ENCODE data around the gene PXDC1.

PXDC1 gene

GRCh38 chr6:3751077-3751729, at the start of gene PXDC1:
Gene PXDC1, minus strand, starts transcription at chr6:3751713. Its CDS starts 182 bp downstream, at chr6:3751531.
- no peak for DNase-seq

- no peak for DNase-seq
Observed at GRCh38 chr6:3800850-3801591, 49.5 kb upstream of the PXDC1 start.

GRCh38 chr6:3799719-3800118, 48.2 kb upstream of the PXDC1 start:
- DNase-seq = no peak

DNA sequence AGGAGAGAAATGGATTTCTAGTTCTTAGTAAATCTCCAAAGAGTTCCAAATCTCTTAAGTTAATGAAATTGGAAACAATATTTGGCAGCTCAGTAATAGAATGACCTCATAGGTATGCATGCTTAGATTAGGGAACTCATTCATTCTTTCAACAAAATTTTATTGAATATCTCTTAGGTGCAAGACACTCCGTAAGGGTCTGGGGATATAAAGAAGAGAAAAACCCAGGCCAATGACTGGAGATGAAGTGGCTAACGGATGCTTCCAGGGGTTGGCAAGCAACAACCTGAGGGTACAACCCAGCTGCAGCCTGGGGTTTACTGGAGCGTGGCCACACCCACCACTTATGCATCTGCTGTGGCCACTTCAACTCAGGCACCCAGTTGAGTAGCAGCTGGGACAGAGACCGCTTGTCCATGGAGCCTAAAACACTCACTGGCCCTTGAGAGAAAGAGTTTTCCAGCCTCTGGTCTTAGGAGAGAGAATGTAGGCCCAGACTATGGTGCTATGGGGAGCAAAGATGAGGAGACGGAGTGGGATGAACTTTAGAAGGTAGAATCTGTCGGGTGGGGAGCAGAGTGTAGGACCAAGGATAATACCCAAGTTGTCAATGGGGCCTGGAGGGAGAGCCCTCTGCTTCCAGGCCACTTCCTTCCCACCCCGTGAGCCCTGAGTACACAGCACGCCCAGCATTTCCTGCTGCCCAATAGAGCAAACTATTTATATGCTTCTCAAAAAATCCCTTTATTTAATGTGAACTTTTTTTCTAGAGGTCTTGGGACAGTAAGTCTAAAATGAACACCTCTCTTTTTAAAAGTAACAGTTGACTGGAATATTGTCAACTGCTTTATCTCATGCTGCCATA, 46.8 kb upstream of the PXDC1 start:
- DNase-seq = no peak

DNA sequence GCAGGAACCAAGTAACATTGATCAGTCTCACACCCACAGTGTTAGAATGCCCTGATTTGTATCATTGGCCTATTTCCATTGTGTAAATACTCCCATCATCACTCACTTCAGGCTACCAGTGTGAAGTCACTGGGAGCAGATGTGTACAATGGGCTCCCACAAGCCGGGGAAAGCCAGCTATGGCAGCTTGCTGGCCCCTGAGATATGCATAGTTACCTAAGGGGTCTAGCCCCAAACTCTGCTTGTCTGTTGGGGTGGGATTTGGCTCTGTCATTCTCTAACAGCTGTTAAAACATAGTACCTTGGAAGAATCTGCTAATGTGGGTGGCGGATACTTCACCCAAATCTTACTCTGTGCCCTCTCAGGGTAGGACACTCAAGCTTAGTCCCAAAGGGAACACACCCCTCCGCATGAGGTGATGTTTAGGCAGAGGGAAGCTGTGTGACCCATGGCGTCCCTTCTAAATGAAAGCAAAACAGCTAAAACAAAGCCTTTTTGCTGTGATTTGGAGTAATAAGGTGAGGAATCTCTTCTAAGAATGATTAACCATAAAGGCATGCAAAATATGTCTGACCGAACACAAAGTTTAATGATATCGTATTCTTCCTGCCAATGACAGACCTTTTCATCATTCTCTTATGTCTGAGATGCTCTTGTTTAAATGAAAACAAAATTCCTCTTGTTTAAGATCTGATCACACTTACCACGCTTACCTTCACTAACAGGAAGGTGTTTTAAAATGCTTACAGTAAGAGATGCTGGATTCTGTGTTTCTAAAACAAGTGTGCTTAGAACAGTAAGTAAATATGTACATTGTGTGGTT, 45.9 kb upstream of the PXDC1 start:
- no peak for DNase-seq

GRCh38 chr6:3796719-3797041, 45.2 kb upstream of the PXDC1 start:
- DNase-seq = no peak

DNA sequence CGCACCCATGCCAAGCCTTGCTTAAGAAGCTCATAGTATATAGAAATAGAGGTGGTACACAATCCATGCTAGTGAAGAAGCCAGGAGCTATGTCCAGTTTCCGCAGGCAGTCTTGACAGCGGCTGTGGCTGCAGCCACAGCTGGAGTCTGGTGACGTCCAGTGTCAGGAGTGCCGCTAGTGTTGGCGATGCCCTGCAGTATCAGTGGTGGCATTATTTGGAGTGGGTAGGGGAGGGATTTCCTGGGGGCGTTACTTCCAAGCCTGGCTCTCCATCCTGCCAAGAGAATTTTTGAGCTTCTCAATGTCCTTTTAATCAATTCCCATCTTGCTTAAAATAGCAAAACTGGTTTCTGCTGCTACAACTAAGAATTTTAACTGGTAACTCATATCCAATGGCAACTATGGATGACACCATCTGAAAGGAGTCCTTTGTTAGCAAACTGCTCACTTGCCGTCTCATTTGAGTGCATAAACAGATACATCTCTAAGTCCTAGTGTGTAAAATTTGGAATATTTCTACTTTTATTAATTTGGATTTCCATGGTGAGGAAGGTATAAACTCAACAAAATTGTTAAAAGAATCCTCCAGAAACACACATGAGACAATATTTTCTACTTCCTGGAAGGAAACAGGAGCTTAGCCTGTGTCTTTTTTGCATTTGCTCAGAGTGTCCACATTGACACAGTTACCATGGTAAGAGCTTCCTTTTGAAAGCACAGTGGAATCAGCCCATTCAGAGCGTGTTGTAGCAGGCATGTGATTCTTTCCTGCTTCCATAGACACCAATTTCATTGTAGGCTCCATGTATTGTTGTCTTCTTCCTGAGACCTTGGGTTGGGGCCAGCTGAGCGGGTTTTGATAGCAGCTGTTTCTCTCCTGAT, 44.6 kb upstream of the PXDC1 start:
- no peak for DNase-seq

DNA sequence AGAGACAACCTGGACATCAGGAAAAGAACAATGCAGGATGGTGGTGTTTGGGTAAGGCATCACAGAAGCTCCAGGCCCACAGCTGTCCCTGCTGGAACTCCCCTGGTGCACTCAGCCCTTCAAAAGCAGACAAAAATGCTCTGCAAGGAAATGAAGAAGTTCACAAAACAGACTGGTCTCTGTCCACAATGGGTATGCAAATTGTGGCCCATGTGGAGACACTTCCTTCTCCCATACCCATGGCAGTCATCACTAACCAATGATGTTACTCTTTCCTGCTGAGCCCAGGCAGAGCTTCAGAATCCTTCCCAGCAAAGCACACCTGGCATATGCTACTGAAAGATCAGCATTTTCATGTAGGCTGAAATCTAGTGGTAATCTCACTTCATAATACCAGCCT, 42.6 kb upstream of the PXDC1 start:
- no peak for DNase-seq

DNA sequence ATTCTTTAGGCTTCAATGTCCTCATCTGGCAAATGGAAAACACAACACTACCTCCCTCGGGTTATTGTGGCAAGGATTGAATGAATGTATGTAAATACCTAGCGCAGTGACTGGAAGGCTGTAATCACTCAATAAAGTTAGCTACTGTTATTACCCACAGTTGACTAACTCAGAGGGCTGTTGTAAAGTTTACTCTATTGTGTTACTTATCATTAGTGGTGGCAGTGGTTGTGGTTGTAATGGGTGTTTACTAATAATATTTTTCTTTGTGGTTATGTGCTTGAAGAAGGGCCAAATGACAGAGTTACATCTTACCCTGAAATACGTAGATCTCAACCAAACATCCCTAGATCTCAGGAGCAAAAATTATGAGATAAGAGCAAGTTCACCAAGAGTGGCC, 42.0 kb upstream of the PXDC1 start:
- DNase-seq = no peak

GRCh38 chr6:3791526-3792203, 40.2 kb upstream of the PXDC1 start:
- no peak for DNase-seq

GRCh38 chr6:3789896-3790558, 38.5 kb upstream of the PXDC1 start:
- DNase-seq = no peak

GRCh38 chr6:3789018-3789895, 37.7 kb upstream of the PXDC1 start:
- DNase-seq = no peak

- no peak for DNase-seq
Observed at GRCh38 chr6:3788408-3789017, 37.0 kb upstream of the PXDC1 start.

DNA sequence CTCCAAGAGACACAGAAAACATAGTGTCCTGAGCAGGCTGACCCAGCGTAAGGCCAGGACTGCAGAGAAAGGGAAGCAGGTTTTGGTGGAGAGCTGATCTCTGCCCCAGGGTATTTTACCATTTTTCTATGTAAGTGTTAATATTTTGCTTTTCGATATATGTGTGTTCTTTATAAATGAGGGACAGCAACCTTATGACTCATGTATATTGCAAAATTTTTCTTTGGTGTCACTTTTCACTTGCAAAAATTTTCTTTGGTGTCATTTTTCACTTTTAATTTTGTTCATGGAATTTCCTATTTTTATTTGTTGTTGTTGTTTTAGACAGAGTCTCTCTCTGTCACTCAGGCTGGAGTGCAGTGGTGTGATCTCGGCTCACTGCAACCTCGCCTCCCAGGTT, 34.6 kb upstream of the PXDC1 start:
- DNase-seq = no peak

DNA sequence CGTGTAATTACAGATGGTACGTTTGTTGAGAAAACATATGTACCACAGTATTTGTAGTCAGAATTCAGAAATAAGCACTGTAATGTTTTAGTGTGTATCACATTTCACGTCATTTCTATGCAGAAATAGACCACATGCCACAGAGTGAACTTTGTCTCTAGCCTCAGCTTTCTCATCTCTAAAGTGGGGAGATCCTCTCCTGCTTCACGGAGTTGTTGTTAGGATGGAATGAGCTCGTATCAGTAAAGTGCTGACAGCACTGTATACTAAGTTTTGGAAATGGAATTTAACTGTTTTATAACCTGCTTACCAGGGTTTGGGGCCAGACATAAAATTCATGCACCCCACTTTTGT, 34.2 kb upstream of the PXDC1 start:
- DNase-seq = no peak

DNA sequence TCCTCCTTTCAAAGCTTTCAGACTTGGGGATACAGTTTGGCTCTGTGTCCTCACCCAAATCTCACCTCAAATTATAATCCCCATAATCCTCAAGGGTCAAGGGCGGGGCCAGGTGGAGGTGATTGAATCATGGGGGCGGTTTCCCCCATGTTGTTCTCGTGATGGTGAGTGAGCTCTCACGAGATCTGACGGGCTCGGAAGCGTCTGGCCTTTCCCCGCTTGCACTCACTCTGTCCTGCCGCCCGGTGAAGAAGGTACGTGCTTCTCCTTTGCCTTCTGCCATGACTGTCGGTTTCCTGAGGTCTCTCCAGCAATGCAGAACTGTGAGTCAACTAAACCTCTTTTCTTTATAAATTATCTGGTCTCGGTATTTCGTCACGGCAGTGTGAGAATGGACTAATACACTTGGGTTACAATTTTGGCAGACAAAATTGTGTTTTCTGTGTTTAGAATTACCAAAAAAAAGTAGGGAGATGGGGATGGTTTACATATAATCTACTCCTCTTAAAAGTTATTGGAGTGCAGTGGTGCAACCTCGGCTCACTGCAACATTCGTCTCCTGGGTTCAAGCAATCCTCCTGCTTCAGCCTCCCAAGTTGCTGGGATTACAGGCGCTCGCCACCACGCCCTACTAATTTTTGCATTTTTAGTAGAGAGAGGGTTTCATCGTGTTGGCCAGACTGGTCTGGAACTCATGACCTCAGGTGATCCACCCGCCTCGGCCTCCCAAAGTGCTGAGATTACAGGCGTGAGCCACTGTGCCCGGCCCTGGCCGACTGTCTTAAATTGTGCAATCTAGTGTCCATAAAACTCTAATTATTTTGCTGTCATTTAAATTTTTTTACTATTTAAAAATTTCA, 33.6 kb upstream of the PXDC1 start:
- DNase-seq = no peak

DNA sequence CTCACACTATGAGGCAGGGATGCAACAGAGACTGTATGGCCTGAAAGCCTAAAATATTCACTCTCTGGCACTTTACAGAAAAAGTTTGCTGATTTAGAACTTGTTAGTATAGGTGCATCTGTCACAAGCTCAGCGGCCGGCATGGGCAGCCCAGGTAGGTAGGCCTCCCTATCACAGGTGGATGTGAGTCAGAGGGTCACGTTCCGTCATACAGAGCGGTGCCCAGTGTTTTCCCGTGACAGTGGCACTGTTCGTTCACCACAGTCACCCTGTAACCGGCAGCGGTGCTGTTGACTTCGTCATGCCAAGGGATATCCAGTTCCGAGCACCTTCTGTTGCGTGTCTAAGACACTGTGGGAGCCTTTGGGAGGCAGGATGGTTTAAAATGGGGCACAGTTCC, 32.9 kb upstream of the PXDC1 start:
- no peak for DNase-seq
